ENCODE results near the gene ZNF460.

GRCh38 chr19:57276430-57276829, 3.9 kb upstream of the ZNF460 start:
- TF ChIP-seq CTCF (conservative IDR thresholded peaks at IDR 0.05; ENCODE audit: low read length) (no peak), EZH2phosphoT487 (IDR thresholded peaks at IDR 0.05; ENCODE audit: borderline replicate concordance, low read depth, low read length) (no peak)

Measured in OCI-LY7 (cell line).